Endothelial cell (in vitro differentiated cells): ENCODE measurements around the gene PALM3. TPM values are rescaled to one million over a fixed set of nuclear protein-coding genes. Genes with fewer than 3 reads are reported as not detected.

Source experiments
- DNase-seq: peaks from one replicate; pipeline ENCODE4 v3.0.0; 2021; ENCODE audit warnings: low spot score
- H3K27ac Mint-ChIP-seq: one replicate; pipeline ENCODE4 v1.8.0; 2021; ENCODE audit warnings: mixed read lengths, inconsistent platforms; ENCODE audit not compliant: unreplicated experiment
- H3K27me3 Mint-ChIP-seq: one replicate; pipeline ENCODE4 v1.8.0; 2021; ENCODE audit warnings: mild to moderate bottlenecking, moderate library complexity, mixed read lengths, inconsistent platforms; ENCODE audit not compliant: unreplicated experiment
- H3K36me3 Mint-ChIP-seq: one replicate; pipeline ENCODE4 v1.8.0; 2021; ENCODE audit warnings: mild to moderate bottlenecking, low read depth, mixed read lengths, inconsistent platforms; ENCODE audit not compliant: unreplicated experiment
- H3K4me1 Mint-ChIP-seq: one replicate; pipeline ENCODE4 v1.8.0; 2021; ENCODE audit warnings: mild to moderate bottlenecking, mixed read lengths, inconsistent platforms; ENCODE audit not compliant: unreplicated experiment
- H3K4me3 Mint-ChIP-seq: one replicate; pipeline ENCODE4 v1.8.0; 2021; ENCODE audit warnings: mild to moderate bottlenecking, mixed read lengths, inconsistent platforms; ENCODE audit not compliant: unreplicated experiment
- H3K9me3 Mint-ChIP-seq: one replicate; pipeline ENCODE4 v1.8.0; 2021; ENCODE audit warnings: mixed read lengths, inconsistent platforms; ENCODE audit not compliant: unreplicated experiment
- total RNA-seq: library from RNA; stranded (reverse); fragmentation: NEBNext Ultra II Directional; extraction: Animal tissue kit (Norgen Biotek cat#: 25700); gene quantifications from one replicate; pipeline ENCODE4 v1.2.1, GENCODE V29; 2021; ENCODE audit not compliant: unreplicated experiment
- TF ChIP-seq, protein P1 (sequence below): fragments of 200-600 bp; sonication (generic); IDR thresholded peaks from one replicate; pipeline ENCODE4 v1.5.0; 2021; ENCODE audit warnings: antibody characterized with exemption; ENCODE audit not compliant: unreplicated experiment

Gene PALM3
- total RNA-seq, 1 donor from 2014 or later = 0.90 TPM

GRCh38 chr19:14106840-14107239, 45.0 kb upstream of the PALM3 start:
- TF ChIP-seq, protein P1, sequence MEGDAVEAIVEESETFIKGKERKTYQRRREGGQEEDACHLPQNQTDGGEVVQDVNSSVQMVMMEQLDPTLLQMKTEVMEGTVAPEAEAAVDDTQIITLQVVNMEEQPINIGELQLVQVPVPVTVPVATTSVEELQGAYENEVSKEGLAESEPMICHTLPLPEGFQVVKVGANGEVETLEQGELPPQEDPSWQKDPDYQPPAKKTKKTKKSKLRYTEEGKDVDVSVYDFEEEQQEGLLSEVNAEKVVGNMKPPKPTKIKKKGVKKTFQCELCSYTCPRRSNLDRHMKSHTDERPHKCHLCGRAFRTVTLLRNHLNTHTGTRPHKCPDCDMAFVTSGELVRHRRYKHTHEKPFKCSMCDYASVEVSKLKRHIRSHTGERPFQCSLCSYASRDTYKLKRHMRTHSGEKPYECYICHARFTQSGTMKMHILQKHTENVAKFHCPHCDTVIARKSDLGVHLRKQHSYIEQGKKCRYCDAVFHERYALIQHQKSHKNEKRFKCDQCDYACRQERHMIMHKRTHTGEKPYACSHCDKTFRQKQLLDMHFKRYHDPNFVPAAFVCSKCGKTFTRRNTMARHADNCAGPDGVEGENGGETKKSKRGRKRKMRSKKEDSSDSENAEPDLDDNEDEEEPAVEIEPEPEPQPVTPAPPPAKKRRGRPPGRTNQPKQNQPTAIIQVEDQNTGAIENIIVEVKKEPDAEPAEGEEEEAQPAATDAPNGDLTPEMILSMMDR = no peak

GRCh38 chr19:14105680-14106079, 43.8 kb upstream of the PALM3 start:
- Mint-ChIP-seq H3K36me3 (peaks cover 11% of the 10 kb centered on the region), H3K27ac (no peak overlapping the region), H3K27me3 (peaks cover 3% of the 10 kb centered on the region), H3K4me1 (no peaks in the 10 kb centered on the region), H3K9me3 (no peaks in the 10 kb centered on the region), H3K4me3 (no peak overlapping the region)
- DNase-seq = no peak
- TF ChIP-seq, protein P1 = no peak

More at GRCh38 chr19:14106840-14107239, 45.0 kb upstream of the PALM3 start:
- Mint-ChIP-seq H3K4me3 (no peak overlapping the region), H3K27me3 (peaks cover 5% of the 10 kb centered on the region), H3K27ac (no peak overlapping the region), H3K9me3 (no peaks in the 10 kb centered on the region), H3K4me1 (no peaks in the 10 kb centered on the region), H3K36me3 (peaks cover 7% of the 10 kb centered on the region)
- no peak for DNase-seq

DNA sequence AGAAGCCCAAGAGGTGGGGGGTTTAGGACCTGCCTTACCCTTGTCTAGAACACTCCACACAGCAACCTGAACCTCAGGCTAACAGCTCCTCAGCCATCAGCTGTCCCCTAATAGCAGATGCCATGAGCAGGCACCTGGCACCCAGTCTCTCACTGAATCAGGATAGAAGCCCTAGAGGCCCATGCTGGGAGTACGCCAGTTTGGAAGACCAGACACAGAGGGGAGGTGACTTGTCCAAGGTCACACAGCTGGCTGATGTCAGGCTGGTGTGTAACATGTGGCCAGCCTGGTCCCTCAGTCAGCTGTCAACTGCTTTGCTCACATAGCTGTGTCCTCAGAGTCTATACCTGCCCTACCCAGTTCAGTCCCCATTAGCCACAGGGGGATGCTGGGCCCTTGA, 41.4 kb upstream of the PALM3 start:
- TF ChIP-seq, protein P1 = no peak
- H3K4me1 Mint-ChIP-seq = no peaks in the 10 kb centered on the region
- no peaks in the 10 kb centered on the region for H3K27me3 Mint-ChIP-seq
- DNase-seq = no peak
- H3K4me3 Mint-ChIP-seq = no peak overlapping the region
- H3K9me3 Mint-ChIP-seq = no peaks in the 10 kb centered on the region
- peaks cover 11% of the 10 kb centered on the region for H3K36me3 Mint-ChIP-seq
- no peak overlapping the region for H3K27ac Mint-ChIP-seq

- Mint-ChIP-seq H3K4me3 (no peak overlapping the region), H3K27me3 (no peaks in the 10 kb centered on the region), H3K4me1 (no peaks in the 10 kb centered on the region), H3K36me3 (peaks cover 10% of the 10 kb centered on the region), H3K27ac (no peak overlapping the region), H3K9me3 (no peaks in the 10 kb centered on the region)
- TF ChIP-seq, protein P1 = no peak
- no peak for DNase-seq
These were observed 40.9 kb upstream of the PALM3 start for GRCh38 chr19:14102756-14103155.

DNA sequence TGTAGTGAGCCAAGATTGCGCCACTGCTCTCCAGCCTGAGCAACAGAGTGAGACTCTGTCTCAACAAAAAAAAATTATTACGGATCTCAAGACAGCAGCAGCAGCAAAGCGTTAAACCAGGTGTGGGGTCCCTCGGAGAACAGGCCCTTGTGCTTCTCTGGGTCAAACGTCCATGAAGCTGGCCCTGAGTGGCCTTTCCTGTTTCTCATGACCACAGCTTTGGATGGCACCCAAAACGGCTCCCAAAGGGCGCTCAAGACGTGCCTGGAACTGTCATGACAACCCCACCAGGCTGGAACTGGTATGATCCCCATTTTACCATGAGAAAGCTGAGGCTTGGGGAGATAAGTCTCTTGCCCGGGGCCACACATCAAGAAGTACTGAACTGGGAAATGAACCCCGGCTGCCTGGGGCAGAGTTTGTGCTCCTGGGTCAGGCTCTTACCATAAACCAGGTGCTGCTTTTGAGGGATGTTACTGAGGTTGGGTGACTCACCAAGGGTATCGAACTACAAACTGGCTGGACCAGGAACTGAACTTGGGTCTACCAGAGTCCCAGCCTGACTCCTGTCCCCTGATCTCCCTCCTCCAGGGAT, 40.3 kb upstream of the PALM3 start:
- Mint-ChIP-seq H3K36me3 (peaks cover 14% of the 10 kb centered on the region), H3K4me1 (no peaks in the 10 kb centered on the region), H3K27ac (no peak overlapping the region), H3K9me3 (no peaks in the 10 kb centered on the region), H3K27me3 (peaks cover 1% of the 10 kb centered on the region), H3K4me3 (no peak overlapping the region)
- DNase-seq = no peak
- TF ChIP-seq, protein P1 = no peak
